ENCODE measurements around the gene ETF1. TPM values are rescaled to one million over a fixed set of nuclear protein-coding genes. Genes with fewer than 3 reads are reported as not detected.

ETF1 gene
- total RNA-seq, 2 experiments from 2014 or later, result 66.7 to 123 TPM

GRCh38 chr5:138506370-138507306 is 36.4 kb downstream of the ETF1 start:
- no peak overlapping the region for H2AFZ ChIP-seq (ENCODE audit: low read length)
- no peaks in the 10 kb centered on the region for H3K4me1 ChIP-seq (ENCODE audit: insufficient read depth, low read length, poor library complexity, severe bottlenecking)
- no peaks in the 10 kb centered on the region for H3K79me2 ChIP-seq (ENCODE audit: insufficient read depth, low read depth, low read length)
- ChIA-PET CTCF (ENCODE audit: unreplicated experiment) (no interaction called here), POLR2A (interaction anchor here (0.6 kb wide), 1 partner anchor 32 kb away, joined by 5 read pairs; no protein-coding TSS in a partner anchor)
- no peak overlapping the region for H3K27ac ChIP-seq (ENCODE audit: low read depth, low read length, poor library complexity, severe bottlenecking)
- no peaks in the 10 kb centered on the region for H3K9me3 ChIP-seq (ENCODE audit: low read length)
- H3K4me2 ChIP-seq (ENCODE audit: low read length), result no peak overlapping the region
- no peak overlapping the region for H3K4me3 ChIP-seq (ENCODE audit: low read depth, low read length, poor library complexity, severe bottlenecking)
- H4K20me1 ChIP-seq (ENCODE audit: insufficient read depth, low read length), result no peaks in the 10 kb centered on the region
- peaks cover 68% of the 10 kb centered on the region for H3K36me3 ChIP-seq (ENCODE audit: insufficient read depth, low read length)
- TF ChIP-seq EZH2phosphoT487 (IDR thresholded peaks at IDR 0.05; ENCODE audit: borderline replicate concordance, low read depth, low read length), result no peak
- no peak for TF ChIP-seq CTCF (conservative IDR thresholded peaks at IDR 0.05; ENCODE audit: low read length)
- DNase-seq (ENCODE audit: low spot score), result no peak
- no peaks in the 10 kb centered on the region for H3K9me2 ChIP-seq (ENCODE audit: insufficient read depth, low read length)
- intact Hi-C loops (cut with micrococcal nuclease; ENCODE audit: unreplicated experiment), result no loop called here
- no TSS peak for BruUV-seq (replicated peaks)

- no TSS peak for BruUV-seq (replicated peaks)
- Histone ChIP-seq H3K79me2 (ENCODE audit: insufficient read depth, low read depth, low read length) (no peaks in the 10 kb centered on the region), H3K9me3 (ENCODE audit: low read length) (no peaks in the 10 kb centered on the region), H3K4me3 (ENCODE audit: low read depth, low read length, poor library complexity, severe bottlenecking) (no peak overlapping the region), H3K9me2 (ENCODE audit: insufficient read depth, low read length) (no peaks in the 10 kb centered on the region), H2AFZ (ENCODE audit: low read length) (no peak overlapping the region), H3K4me2 (ENCODE audit: low read length) (no peak overlapping the region), H3K36me3 (ENCODE audit: insufficient read depth, low read length) (peaks cover 50% of the 10 kb centered on the region), H4K20me1 (ENCODE audit: insufficient read depth, low read length) (no peaks in the 10 kb centered on the region), H3K4me1 (ENCODE audit: insufficient read depth, low read length, poor library complexity, severe bottlenecking) (no peaks in the 10 kb centered on the region), H3K27ac (ENCODE audit: low read depth, low read length, poor library complexity, severe bottlenecking) (no peak overlapping the region)
- intact Hi-C loops (cut with micrococcal nuclease; ENCODE audit: unreplicated experiment), result no loop called here
- TF ChIP-seq EZH2phosphoT487 (IDR thresholded peaks at IDR 0.05; ENCODE audit: borderline replicate concordance, low read depth, low read length), result no peak
- no peak for TF ChIP-seq CTCF (conservative IDR thresholded peaks at IDR 0.05; ENCODE audit: low read length)
- POLR2A ChIA-PET, result no interaction called here
- CTCF ChIA-PET (ENCODE audit: unreplicated experiment), result interaction anchor here (0.5 kb wide), 1 partner anchor 45 kb away, joined by 3 read pairs; no protein-coding TSS in a partner anchor
- DNase-seq (ENCODE audit: low spot score), result no peak
These were observed 38.2 kb downstream of the ETF1 start for GRCh38 chr5:138504799-138505198.
